Mucosa of rectum (tissue), 2 donors: Measurements from ENCODE around the gene AP2M1.

Experiments
- H3K27ac ChIP-seq, 2 donors: one replicate each; pipeline ENCODE4 v1.7.0; 2013; ENCODE audit warnings: inconsistent platforms in 2 of 2, low read depth in 2 of 2, low read length in 2 of 2
- H3K27me3 ChIP-seq, 2 donors: one replicate each; pipeline ENCODE4 v1.7.0; 2013; ENCODE audit warnings: low read length in 2 of 2; ENCODE audit not compliant: control insufficient read depth in 2 of 2, insufficient read depth in 2 of 2
- H3K36me3 ChIP-seq, 2 donors: one replicate each; pipeline ENCODE4 v1.7.0; 2013; ENCODE audit warnings: low read length in 2 of 2; ENCODE audit not compliant: control insufficient read depth in 2 of 2, insufficient read depth in 2 of 2
- H3K4me1 ChIP-seq, 2 donors: one replicate each; pipeline ENCODE4 v1.7.0; 2013; ENCODE audit warnings: low read length in 2 of 2, mild to moderate bottlenecking in 1 of 2; ENCODE audit not compliant: control insufficient read depth in 2 of 2, insufficient read depth in 2 of 2
- H3K4me3 ChIP-seq, 2 donors: one replicate each; pipeline ENCODE4 v1.7.0; 2013; ENCODE audit warnings: low read length in 2 of 2
- H3K9ac ChIP-seq, 2 donors: one replicate each; pipeline ENCODE4 v1.7.0; 2013; ENCODE audit warnings: low read length in 2 of 2, low read depth in 1 of 2, mild to moderate bottlenecking in 1 of 2
- H3K9me3 ChIP-seq, 2 donors: one replicate each; pipeline ENCODE4 v1.7.0; 2013; ENCODE audit warnings: low read length in 2 of 2; ENCODE audit not compliant: control insufficient read depth in 2 of 2
- donor health status: healthy.
- donor health status: Normal muscosa, but diverticular disease.

The AP2M1 gene

GRCh38 chr3:184211297-184211696 lies 36.6 kb downstream of the AP2M1 start:
- Histone ChIP-seq H3K4me3 (no peak overlapping the region), H3K27ac (no peak overlapping the region), H3K4me1 (no peaks in the 10 kb centered on the region), H3K36me3 (no peaks in the 10 kb centered on the region), H3K9ac (no peak overlapping the region), H3K27me3 (no peaks in the 10 kb centered on the region), H3K9me3 (no peaks in the 10 kb centered on the region)

DNA sequence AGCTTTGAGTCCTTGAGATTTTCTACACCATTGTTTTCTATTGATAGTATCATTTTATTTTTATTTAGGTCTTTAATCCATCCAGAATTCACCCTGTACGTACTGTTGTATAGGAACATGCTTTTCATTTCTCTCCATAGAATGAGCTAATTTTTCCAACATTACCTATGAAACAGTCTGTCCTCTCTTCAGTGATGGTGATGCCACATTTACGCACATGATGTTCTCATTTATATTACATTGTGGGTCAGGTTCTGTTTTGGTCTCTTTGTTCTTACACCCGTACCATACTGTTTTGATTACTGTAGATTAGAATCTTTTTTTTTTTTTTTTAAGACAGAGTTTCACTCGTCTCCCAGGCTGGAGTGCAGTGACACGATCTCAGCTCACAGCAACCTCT lies 37.1 kb downstream of the AP2M1 start:
- no peaks in the 10 kb centered on the region for H3K27me3 ChIP-seq
- H3K4me3 ChIP-seq = no peak overlapping the region
- no peaks in the 10 kb centered on the region for H3K9me3 ChIP-seq
- no peaks in the 10 kb centered on the region for H3K36me3 ChIP-seq
- H3K27ac ChIP-seq = no peak overlapping the region
- no peaks in the 10 kb centered on the region for H3K4me1 ChIP-seq
- no peak overlapping the region for H3K9ac ChIP-seq

- H3K27me3 ChIP-seq = no peaks in the 10 kb centered on the region
- no peak overlapping the region for H3K9ac ChIP-seq
- H3K27ac ChIP-seq = no peak overlapping the region
- no peaks in the 10 kb centered on the region for H3K4me1 ChIP-seq
- no peaks in the 10 kb centered on the region for H3K9me3 ChIP-seq
- H3K4me3 ChIP-seq = no peak overlapping the region
- H3K36me3 ChIP-seq = no peaks in the 10 kb centered on the region
Observed at GRCh38 chr3:184218814-184219213, 44.2 kb downstream of the AP2M1 start.

DNA sequence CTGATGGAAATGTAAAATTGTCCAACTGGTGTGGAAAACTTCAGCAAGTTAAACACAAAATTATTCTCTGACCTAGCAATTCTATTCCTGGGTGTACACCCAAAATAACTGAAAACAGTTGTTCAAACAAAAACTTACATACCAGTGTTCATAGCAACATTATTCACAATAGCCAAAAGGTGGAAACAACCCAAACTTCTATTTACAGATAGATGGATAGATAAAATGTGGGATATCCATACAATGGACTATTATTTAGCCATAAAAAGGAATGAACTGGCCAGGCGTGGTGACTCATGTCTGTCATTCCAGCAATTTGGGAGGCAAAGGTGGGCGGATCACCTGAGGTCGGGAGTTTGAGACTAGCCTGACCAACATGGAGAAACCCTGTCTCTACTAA lies 47.9 kb downstream of the AP2M1 start:
- Histone ChIP-seq H3K9me3 (no peaks in the 10 kb centered on the region), H3K36me3 (no peaks in the 10 kb centered on the region), H3K27ac (no peak overlapping the region), H3K9ac (no peak overlapping the region), H3K4me1 (no peaks in the 10 kb centered on the region), H3K27me3 (peaks cover 0 to 2% of the 10 kb centered on the region in 2 donors), H3K4me3 (no peak overlapping the region)

GRCh38 chr3:184223946-184224345 lies 49.3 kb downstream of the AP2M1 start:
- peaks cover 13 to 16% of the 10 kb centered on the region in 2 donors for H3K27me3 ChIP-seq
- H3K9ac ChIP-seq = no peak overlapping the region
- no peaks in the 10 kb centered on the region for H3K36me3 ChIP-seq
- no peak overlapping the region for H3K27ac ChIP-seq
- no peaks in the 10 kb centered on the region for H3K9me3 ChIP-seq
- no peak overlapping the region for H3K4me3 ChIP-seq
- no peaks in the 10 kb centered on the region for H3K4me1 ChIP-seq

DNA sequence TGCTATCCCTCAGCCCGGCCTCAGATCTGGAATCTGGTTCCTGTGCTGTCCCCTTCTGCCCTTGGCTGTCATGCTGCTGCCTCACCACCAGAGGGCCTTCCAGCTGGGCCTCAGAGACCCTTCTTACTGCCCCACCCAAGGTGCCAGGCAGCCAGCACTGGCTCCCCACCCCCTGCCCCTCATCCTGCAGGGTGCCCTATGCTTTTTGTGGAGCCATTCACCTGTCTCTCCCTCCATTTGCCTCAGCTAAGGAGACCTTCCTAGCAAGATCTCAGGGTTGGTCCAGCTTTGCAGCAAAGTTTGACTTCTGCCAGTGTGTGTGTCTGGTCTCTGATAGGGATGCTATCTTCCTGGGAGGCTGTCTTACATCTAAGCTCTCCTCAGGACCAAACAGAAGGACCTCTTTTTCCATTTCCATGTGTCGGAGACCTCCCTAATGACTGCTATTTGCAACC lies 52.9 kb downstream of the AP2M1 start:
- Histone ChIP-seq H3K4me3 (no peak overlapping the region), H3K4me1 (peaks cover 11 to 17% of the 10 kb centered on the region in 2 donors), H3K27me3 (peaks cover 36 to 41% of the 10 kb centered on the region in 2 donors), H3K9ac (no peak overlapping the region), H3K27ac (no peak overlapping the region), H3K36me3 (no peaks in the 10 kb centered on the region), H3K9me3 (no peaks in the 10 kb centered on the region)

DNA sequence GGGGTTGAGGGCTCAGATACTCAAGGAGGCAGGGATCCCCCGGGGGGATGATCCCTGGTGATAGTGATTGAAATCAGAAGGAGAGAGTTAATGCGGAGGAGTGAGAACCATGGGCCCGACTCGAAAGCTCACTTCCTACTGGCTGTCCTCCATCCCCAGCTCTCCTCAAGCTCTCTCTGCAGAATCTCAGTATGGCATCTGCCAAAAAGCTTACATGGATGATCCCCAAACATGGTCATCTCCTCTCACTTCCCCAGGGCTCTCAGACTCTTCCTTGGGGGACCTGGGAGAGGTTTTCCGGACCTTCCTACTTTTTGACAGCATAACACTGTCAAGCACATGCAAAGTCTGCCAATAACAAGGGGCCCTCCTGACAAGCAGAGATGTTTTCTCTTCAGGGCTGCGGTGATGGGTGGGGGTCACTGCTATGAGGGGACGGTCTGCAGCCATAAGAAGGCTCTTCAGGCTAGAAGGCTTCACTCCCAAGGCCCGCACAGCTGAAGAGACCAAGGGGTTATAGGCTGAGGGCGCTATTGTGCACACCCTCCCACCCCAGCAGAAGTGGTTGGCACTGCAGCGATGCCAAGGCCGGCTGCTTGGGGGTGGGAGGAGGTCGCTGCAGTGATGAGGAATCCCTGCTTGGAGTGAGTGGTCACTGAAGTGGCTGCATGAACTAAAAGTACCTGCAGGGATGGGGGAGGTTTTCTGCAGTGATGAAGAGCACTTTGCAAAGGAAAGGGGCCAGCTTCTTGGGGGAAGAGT lies 53.9 kb downstream of the AP2M1 start:
- no peak overlapping the region for H3K9ac ChIP-seq
- peaks cover 11 to 17% of the 10 kb centered on the region in 2 donors for H3K4me1 ChIP-seq
- peaks cover 42 to 46% of the 10 kb centered on the region in 2 donors for H3K27me3 ChIP-seq
- H3K36me3 ChIP-seq = no peaks in the 10 kb centered on the region
- H3K9me3 ChIP-seq = no peaks in the 10 kb centered on the region
- H3K27ac ChIP-seq = no peak overlapping the region
- H3K4me3 ChIP-seq = no peak overlapping the region

- Histone ChIP-seq H3K36me3 (no peaks in the 10 kb centered on the region), H3K9me3 (no peaks in the 10 kb centered on the region), H3K4me3 (peak within 1 kb of the TSS; percentile 50 to 55), H3K27ac (no peak within 1 kb of the TSS), H3K27me3 (peaks cover 42 to 46% of the 10 kb centered on the region in 2 donors), H3K4me1 (peaks cover 11 to 17% of the 10 kb centered on the region in 2 donors), H3K9ac (peak within 1 kb of the TSS in 1 of 2 donors; percentile 11)
Observed at GRCh38 chr3:184229394-184230080, 54.9 kb downstream of the AP2M1 start, which contains the start of gene VWA5B2. Gene VWA5B2, plus strand, starts transcription at chr3:184229585. Its CDS starts 944 bp downstream, at chr3:184230529.

GRCh38 chr3:184230081-184230602 lies 55.5 kb downstream of the AP2M1 start:
- H3K27ac ChIP-seq = no peak overlapping the region

More at GRCh38 chr3:184230081-184230602, 55.5 kb downstream of the AP2M1 start:
- Histone ChIP-seq H3K9me3 (no peaks in the 10 kb centered on the region), H3K36me3 (no peaks in the 10 kb centered on the region), H3K9ac (peak overlapping the region in 1 of 2 donors; percentile 11), H3K27me3 (peaks cover 42 to 46% of the 10 kb centered on the region in 2 donors), H3K4me1 (peaks cover 11 to 17% of the 10 kb centered on the region in 2 donors), H3K4me3 (peak overlapping the region; percentile 18 to 50)
